Neutrophil (primary cell): ENCODE results near the gene ZBED4.

ENCODE experiments used
- H3K27ac ChIP-seq: fragments of 200-600 bp; sonication (generic); 2 replicates; pipeline ENCODE4 v1.5.1; 2016; ENCODE audit warnings: mild to moderate bottlenecking, moderate library complexity
- H3K27me3 ChIP-seq: fragments of 200-600 bp; sonication (generic); 2 replicates; pipeline ENCODE4 v1.6.0; 2016; ENCODE audit warnings: mild to moderate bottlenecking
- H3K36me3 ChIP-seq: fragments of 200-600 bp; sonication (generic); 2 replicates; pipeline ENCODE4 v1.5.1; 2017
- H3K4me1 ChIP-seq, 2 experiments: fragments of 200-600 bp in 1 of 2; sonication (generic) in 1 of 2; 1 replicate in 1 of 2; 2 replicates in 1 of 2; pipeline versions ENCODE4 v1.5.1 to v1.6.1; 2013 to 2016; ENCODE audit warnings: low read depth in 1 of 2, low read length in 1 of 2, mild to moderate bottlenecking in 1 of 2, moderate library complexity in 1 of 2; ENCODE audit not compliant: control insufficient read depth in 1 of 2, insufficient read depth in 1 of 2
- H3K4me3 ChIP-seq, 2 experiments: fragments of 200-600 bp in 1 of 2; sonication (generic) in 1 of 2; 1 replicate in 1 of 2; 2 replicates in 1 of 2; pipeline ENCODE4 v1.5.1; 2013 to 2016; ENCODE audit warnings: low read depth in 1 of 2, low read length in 1 of 2, mild to moderate bottlenecking in 1 of 2, moderate library complexity in 1 of 2
- H3K9me3 ChIP-seq: fragments of 200-600 bp; sonication (generic); 2 replicates; pipeline ENCODE4 v1.5.1; 2016
- TF ChIP-seq, protein P1 (sequence below): fragments of 200-600 bp; sonication (generic); IDR thresholded peaks from 2 replicates; pipeline ENCODE4 v1.5.1; 2016; ENCODE audit warnings: antibody characterized with exemption

ZBED4 gene

DNA sequence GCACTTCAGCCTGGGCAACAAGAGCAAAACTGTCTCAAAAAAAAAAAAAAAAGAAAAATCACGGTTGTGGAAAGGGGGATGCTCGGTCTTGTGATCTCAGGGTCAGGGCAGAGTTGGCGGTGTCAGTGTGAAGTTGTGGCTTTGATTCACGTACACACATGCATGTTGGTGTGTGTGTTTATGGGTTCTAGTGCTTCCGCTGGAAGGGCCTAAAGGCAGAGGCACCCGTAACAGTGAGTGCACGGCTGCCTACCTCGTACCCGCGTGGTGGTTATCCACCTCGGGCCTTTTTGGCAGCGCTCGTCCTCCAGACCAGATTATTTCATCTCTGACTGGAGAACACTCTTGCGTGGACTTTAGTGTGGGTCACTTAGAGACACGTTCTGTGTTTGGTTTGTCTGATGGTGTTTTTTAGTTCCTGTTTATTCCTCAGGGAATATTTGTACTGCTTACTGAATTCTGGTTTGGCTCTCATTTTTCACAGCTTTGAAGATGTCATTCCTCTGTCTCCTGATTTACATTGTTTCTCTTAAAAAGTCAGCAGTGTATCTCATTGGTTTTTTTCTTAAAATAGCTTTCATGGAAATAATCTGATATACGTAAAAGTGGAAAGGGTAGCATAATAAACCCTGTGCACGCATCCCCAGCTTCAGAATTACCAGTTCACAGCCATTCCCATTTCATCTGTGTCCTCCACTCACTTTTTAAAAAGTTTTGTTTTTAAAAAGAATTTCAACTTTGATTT, 15.6 kb downstream of the ZBED4 start:
- no peaks in the 10 kb centered on the region for H3K9me3 ChIP-seq
- no peaks in the 10 kb centered on the region for H3K4me1 ChIP-seq
- H3K4me3 ChIP-seq: no peak overlapping the region
- no peaks in the 10 kb centered on the region for H3K36me3 ChIP-seq
- H3K27ac ChIP-seq: no peak overlapping the region
- TF ChIP-seq, protein P1, sequence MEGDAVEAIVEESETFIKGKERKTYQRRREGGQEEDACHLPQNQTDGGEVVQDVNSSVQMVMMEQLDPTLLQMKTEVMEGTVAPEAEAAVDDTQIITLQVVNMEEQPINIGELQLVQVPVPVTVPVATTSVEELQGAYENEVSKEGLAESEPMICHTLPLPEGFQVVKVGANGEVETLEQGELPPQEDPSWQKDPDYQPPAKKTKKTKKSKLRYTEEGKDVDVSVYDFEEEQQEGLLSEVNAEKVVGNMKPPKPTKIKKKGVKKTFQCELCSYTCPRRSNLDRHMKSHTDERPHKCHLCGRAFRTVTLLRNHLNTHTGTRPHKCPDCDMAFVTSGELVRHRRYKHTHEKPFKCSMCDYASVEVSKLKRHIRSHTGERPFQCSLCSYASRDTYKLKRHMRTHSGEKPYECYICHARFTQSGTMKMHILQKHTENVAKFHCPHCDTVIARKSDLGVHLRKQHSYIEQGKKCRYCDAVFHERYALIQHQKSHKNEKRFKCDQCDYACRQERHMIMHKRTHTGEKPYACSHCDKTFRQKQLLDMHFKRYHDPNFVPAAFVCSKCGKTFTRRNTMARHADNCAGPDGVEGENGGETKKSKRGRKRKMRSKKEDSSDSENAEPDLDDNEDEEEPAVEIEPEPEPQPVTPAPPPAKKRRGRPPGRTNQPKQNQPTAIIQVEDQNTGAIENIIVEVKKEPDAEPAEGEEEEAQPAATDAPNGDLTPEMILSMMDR: no peak
- no peaks in the 10 kb centered on the region for H3K27me3 ChIP-seq

DNA sequence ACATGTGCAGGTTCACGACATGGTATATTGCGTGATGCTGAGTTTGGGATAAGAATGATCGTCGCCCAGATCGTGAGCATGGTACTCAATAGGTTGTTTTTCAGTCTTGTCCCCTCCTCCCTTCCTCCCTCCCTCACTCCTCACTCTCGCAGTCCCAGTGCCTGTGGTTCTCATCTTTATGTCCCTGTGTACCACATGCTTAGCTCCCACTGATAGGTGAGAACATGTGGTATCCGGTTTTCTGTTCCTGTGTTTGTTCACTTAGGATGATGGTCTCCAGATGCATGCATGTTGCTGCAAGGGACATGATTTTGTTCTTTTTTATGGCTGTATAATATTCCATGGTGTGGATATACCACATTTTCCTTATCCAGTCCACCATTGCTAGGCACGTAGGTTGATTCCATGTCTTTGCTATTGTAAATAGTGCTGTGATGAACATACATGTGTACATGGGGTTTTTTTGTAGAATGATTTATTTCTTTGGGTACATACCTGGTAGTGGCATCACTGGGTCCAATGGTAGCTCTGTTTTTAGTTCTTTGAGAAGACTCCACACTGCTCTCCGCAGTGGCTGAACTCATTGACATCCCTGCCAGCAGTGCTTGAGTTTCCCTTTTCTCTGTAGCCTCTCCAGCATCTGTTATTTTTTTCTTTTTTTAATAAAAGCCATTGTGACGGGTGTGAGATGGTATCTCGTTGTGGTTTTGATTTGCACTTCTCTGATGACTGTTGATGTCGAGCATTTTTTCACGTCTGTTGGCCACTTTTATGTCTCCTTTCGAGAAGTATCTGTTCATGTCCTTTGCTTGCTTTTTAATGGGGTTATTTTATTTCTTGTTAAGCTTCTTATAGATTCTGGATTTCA, 16.4 kb downstream of the ZBED4 start:
- TF ChIP-seq, protein P1: no peak
- no peaks in the 10 kb centered on the region for H3K4me1 ChIP-seq
- no peak overlapping the region for H3K4me3 ChIP-seq
- no peaks in the 10 kb centered on the region for H3K9me3 ChIP-seq
- H3K27me3 ChIP-seq: no peaks in the 10 kb centered on the region
- no peaks in the 10 kb centered on the region for H3K36me3 ChIP-seq
- no peak overlapping the region for H3K27ac ChIP-seq

DNA sequence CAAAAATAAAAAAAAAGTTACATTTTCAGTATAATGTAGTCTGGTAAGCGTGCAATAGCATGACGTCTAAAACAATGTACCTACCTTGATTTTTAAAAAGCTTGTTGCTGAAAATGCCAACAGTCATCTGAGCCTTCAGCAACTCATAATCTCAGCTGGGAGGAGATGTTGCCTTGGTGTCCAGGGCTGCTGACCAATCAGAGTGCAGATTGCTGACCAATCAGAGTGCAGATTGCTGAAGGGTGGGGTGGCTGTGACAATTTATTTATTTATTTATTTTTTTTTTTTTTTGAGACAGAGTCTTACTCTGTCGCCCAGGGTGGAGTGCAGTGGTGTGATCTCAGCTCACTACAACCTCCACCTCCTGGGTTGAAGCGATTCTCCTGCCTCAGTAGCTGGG, 17.8 kb downstream of the ZBED4 start:
- Histone ChIP-seq H3K27ac (no peak overlapping the region), H3K9me3 (no peaks in the 10 kb centered on the region), H3K36me3 (no peaks in the 10 kb centered on the region), H3K27me3 (no peaks in the 10 kb centered on the region), H3K4me1 (no peaks in the 10 kb centered on the region), H3K4me3 (no peak overlapping the region)
- TF ChIP-seq, protein P1: no peak

DNA sequence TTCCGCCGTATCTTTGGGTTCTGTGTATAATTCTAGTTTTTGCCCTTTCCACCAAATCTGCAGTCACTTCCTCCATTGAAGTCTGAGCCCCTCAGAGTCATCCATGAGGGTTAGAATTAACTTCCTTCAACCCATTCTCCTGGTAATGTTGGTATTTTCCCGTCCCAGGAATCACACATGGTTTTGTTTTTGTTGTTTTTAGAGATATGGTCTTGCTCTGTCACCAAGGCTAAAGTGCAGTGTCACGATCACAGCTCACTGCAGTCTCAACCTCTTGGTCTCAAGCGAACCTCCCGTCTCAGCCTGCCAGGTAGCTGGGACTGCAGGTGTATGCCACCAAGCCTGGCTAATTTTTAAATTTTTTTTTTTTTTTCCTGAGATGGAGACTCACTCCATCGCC, 18.7 kb downstream of the ZBED4 start:
- H3K27ac ChIP-seq: no peak overlapping the region
- no peak overlapping the region for H3K4me3 ChIP-seq
- TF ChIP-seq, protein P1: no peak
- H3K9me3 ChIP-seq: no peaks in the 10 kb centered on the region
- no peaks in the 10 kb centered on the region for H3K36me3 ChIP-seq
- H3K27me3 ChIP-seq: no peaks in the 10 kb centered on the region
- no peaks in the 10 kb centered on the region for H3K4me1 ChIP-seq

DNA sequence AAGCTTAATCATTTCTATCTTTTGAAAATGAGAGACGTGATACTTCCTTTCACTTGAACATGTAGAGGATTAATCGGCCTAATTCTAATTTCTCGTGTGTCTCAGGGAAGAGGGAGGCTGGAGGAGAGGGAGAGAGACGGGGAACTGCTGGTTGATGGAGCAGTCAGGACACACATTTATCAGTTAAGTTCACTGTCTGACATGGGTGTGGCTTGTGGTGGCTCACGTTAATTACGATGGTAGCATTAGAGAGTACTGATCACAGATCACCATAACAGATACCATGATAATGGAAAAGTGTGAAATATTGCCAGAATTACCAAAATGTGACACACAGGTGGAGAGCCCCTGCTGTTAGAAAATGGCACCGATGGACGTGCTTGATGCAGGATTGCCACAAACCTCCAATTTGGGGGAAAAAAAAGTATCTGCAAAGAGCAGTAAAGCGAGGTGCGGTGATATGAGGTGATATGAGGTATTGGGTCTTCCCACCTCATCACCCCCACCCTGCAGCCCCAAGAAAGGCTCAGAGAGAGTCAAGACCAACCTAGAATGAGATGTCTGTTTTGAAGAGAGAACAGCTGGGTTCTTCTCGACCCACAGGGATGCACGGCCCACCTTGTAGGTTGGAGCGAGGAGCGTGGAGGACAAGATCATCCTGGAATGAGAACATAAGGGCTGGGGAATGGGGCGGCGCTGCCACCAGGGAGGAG, 19.7 kb downstream of the ZBED4 start:
- Histone ChIP-seq H3K4me3 (no peak overlapping the region), H3K9me3 (no peaks in the 10 kb centered on the region), H3K27ac (no peak overlapping the region), H3K4me1 (no peaks in the 10 kb centered on the region), H3K36me3 (no peaks in the 10 kb centered on the region), H3K27me3 (no peaks in the 10 kb centered on the region)
- TF ChIP-seq, protein P1: no peak
